ENCODE measurements around the gene ARV1.
"Not testable (repeated sequence)": the region's sequence is repeated elsewhere in the genome, so short reads cannot be mapped to it uniquely, and the experiment has no call there.

GRCh38 chr1:231007535-231007934, 28.6 kb downstream of the ARV1 start:
- TF ChIP-seq CTCF (IDR thresholded peaks at IDR 0.05); POLR2AphosphoS5 (IDR thresholded peaks at IDR 0.05; ENCODE audit: low read depth, low read length): not testable (repeated sequence)

Measured in Panc1 (cell line).